K562 (cell line): ENCODE results near the gene AMDHD2. TPM values are rescaled to one million over a fixed set of nuclear protein-coding genes. Genes with fewer than 3 reads are reported as not detected.

ENCODE experiments used
- ATF6 ChIP-seq: sonication (generic); formaldehyde crosslinking; IDR thresholded peaks from 2 replicates; pipeline ENCODE4 v1.4.0; 2020; ENCODE audit warnings: mild to moderate bottlenecking, missing genetic modification reagents
- CCNT2 ChIP-seq: IDR thresholded peaks from 2 replicates; pipeline ENCODE4 v1.6.1; 2011; ENCODE audit warnings: borderline replicate concordance, low read depth, mild to moderate bottlenecking, moderate library complexity, mixed read lengths, low read length; ENCODE audit not compliant: insufficient read length; ENCODE audit errors: extremely low read depth
- ETV5 ChIP-seq: sonication (generic); formaldehyde crosslinking; IDR thresholded peaks from 2 replicates; pipeline ENCODE4 v1.4.0; 2020; ENCODE audit warnings: low read depth, mild to moderate bottlenecking, missing genetic modification reagents
- FOXP4 ChIP-seq: sonication (generic); formaldehyde crosslinking; IDR thresholded peaks from 2 replicates; pipeline ENCODE4 v1.8.0; 2022; ENCODE audit warnings: mild to moderate bottlenecking, missing genetic modification reagents, borderline replicate concordance
- HDAC6 ChIP-seq: IDR thresholded peaks from 2 replicates; pipeline ENCODE4 v1.6.1; 2012; ENCODE audit warnings: low read depth, mild to moderate bottlenecking, control low read depth, inconsistent platforms, low read length, moderate library complexity
- IRF2 ChIP-seq: sonication (generic); formaldehyde crosslinking; IDR thresholded peaks from 2 replicates; pipeline ENCODE4 v1.8.1; 2022; ENCODE audit warnings: mild to moderate bottlenecking, missing genetic modification reagents
- MYC ChIP-seq, 2 experiments: fragments of 250-450 bp in 1 of 2; sonication (Bioruptor Pico) in 1 of 2; IDR thresholded peaks; 2 replicates each; pipeline versions ENCODE4 v1.5.1 to v1.6.1; 2012 to 2021; ENCODE audit warnings: low read depth in 2 of 2, borderline replicate concordance in 1 of 2, improper control_type of control experiment in 1 of 2, low read length in 1 of 2, mild to moderate bottlenecking in 1 of 2, moderate library complexity in 1 of 2
- NFRKB ChIP-seq: fragments of 450-650 bp; IDR thresholded peaks from 2 replicates; pipeline ENCODE4 v1.6.1; 2016; ENCODE audit warnings: low read depth
- RBM22 ChIP-seq: fragments of 200-400 bp; formaldehyde crosslinking; IDR thresholded peaks from 2 replicates; pipeline ENCODE4 v1.6.1; 2018; ENCODE audit warnings: low read length, low read depth; ENCODE audit not compliant: poor library complexity, severe bottlenecking
- SMAD4 ChIP-seq: fragments of 250-450 bp; sonication (Bioruptor Pico); conservative IDR thresholded peaks from 2 replicates; pipeline ENCODE4 v1.8.0; 2021; ENCODE audit warnings: inconsistent platforms, mild to moderate bottlenecking, moderate library complexity
- ZNF695 ChIP-seq: fragments of 450-650 bp; formaldehyde crosslinking; IDR thresholded peaks from 2 replicates; pipeline ENCODE4 v1.4.0; 2020; ENCODE audit warnings: mild to moderate bottlenecking, moderate library complexity
- polyA plus RNA-seq, 8 experiments: library from polyadenylated mRNA; depleted of rRNA in 4 of 8; stranded (reverse) in 5 of 8; unstranded in 3 of 8; fragments of >200 nt; fragmentation: Nextera tagmentation in 2 of 8; fragmentation: Illumina TruSeq in 1 of 8; extraction: Ambion mirVana in 2 of 8; extraction: Trizol in 1 of 8; gene quantifications; 2 replicates each; pipeline versions ENCODE4 v1.2.1 to v1.2.3, GENCODE V29; 2011 to 2014; ENCODE audit warnings: inconsistent platforms in 1 of 8, missing spikeins in 1 of 8
- total RNA-seq, 7 experiments: library from RNA; depleted of rRNA in 6 of 7; stranded (reverse); fragments of >200 nt in 6 of 7; fragmentation: Illumina TruSeq in 2 of 7; extraction: Trizol in 2 of 7; gene quantifications; 2 replicates each; pipeline versions ENCODE4 v1.2.1 to v1.2.3, GENCODE V29; 2011 to 2021; ENCODE audit warnings: low replicate concordance in 1 of 7
- TF ChIP-seq, protein P1 (sequence below), 2 experiments: IDR thresholded peaks; 2 replicates each; pipeline ENCODE4 v1.6.1; 2011; ENCODE audit warnings: borderline replicate concordance in 1 of 2, control low read depth in 1 of 2, low read depth in 1 of 2, low read length in 1 of 2, mild to moderate bottlenecking in 1 of 2, mixed read lengths in 1 of 2, moderate library complexity in 1 of 2; ENCODE audit not compliant: insufficient read depth in 1 of 2, insufficient read length in 1 of 2, poor library complexity in 1 of 2, severe bottlenecking in 1 of 2; ENCODE audit errors: extremely low read depth in 1 of 2
- TF ChIP-seq, protein P2 (sequence below): sonication (generic); formaldehyde crosslinking; IDR thresholded peaks from 2 replicates; pipeline ENCODE4 v1.5.0; 2020; ENCODE audit warnings: missing genetic modification reagents
- TF ChIP-seq, protein P3 (sequence below): fragments of 450-650 bp; formaldehyde crosslinking; IDR thresholded peaks from 2 replicates; pipeline ENCODE4 v1.4.0; 2020; ENCODE audit warnings: mild to moderate bottlenecking, mixed read lengths

Gene AMDHD2
- total and polyA plus RNA-seq, 9 of the 15 experiments (the other 6 are each of a cell fraction or from before 2014, with no cell fraction given): 0.38 to 56.9 (median 18.3) TPM; not detected in 1

DNA sequence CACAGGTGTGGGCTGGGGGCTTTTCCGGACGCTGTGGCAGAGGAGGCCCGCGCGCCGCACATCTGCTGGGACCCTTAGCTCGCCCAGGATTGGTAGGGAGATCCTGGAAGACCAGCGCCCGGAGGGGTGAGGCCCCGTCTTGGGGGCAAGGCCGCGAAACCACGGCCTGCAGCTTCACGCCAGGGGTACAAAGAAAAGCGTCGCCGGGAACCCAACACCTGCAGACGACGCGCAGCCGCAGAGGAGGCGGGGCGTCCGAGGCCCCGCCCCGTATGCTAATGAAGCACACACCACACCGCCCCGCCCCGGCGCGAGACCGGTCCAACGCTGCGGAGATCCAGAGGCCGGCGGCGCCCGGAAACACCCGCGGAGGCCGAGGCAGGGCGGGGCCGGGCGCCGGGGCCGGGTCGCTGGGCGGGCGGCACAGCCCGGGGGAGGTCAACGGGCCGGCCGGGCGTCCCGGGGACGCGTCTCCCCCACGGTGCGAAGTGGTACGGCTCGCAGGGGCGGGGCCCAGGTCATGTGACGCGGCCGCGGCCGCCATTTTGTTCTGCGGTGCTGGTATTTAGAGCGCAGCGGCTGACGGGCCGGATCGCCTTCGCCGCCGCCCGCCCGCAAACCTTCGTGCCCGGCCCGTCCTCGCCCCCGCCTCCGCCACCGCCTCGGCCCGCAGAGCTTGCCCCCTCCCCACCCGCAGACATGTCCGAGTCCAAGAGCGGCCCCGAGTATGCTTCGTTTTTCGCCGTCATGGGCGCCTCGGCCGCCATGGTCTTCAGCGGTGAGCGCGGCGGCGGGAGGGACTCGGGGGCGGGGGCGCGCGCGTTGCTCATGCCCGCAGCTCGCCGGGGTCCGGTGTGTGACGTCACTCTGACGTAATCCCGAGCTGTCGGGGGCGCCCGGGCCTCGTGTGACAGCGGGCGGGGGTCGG, 6.5 kb upstream of the AMDHD2 start, which contains the start of gene ATP6V0C (continued):
- TF ChIP-seq, protein P1, sequence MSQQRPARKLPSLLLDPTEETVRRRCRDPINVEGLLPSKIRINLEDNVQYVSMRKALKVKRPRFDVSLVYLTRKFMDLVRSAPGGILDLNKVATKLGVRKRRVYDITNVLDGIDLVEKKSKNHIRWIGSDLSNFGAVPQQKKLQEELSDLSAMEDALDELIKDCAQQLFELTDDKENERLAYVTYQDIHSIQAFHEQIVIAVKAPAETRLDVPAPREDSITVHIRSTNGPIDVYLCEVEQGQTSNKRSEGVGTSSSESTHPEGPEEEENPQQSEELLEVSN (IDR thresholded peaks at IDR 0.05; ENCODE audit: borderline replicate concordance in 1 of 2, extremely low read depth in 1 of 2, insufficient read depth in 1 of 2, insufficient read length in 1 of 2, low read depth in 1 of 2, low read length in 1 of 2, poor library complexity in 1 of 2, severe bottlenecking in 1 of 2): peak; percentile 13 to 70
- TF ChIP-seq NFRKB: peak; percentile 69
- TF ChIP-seq HDAC6: no peak
- TF ChIP-seq ETV5 (CRISPR knock-in tag): no peak
- peak; percentile 60; the same call in 1 of the 2 replicates for TF ChIP-seq FOXP4 (CRISPR knock-in tag)
- TF ChIP-seq ATF6 (CRISPR knock-in tag): no peak
- no peak for TF ChIP-seq ZNF695 (CRISPR knock-in tag)
- TF ChIP-seq, protein P2, sequence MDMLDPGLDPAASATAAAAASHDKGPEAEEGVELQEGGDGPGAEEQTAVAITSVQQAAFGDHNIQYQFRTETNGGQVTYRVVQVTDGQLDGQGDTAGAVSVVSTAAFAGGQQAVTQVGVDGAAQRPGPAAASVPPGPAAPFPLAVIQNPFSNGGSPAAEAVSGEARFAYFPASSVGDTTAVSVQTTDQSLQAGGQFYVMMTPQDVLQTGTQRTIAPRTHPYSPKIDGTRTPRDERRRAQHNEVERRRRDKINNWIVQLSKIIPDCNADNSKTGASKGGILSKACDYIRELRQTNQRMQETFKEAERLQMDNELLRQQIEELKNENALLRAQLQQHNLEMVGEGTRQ (CRISPR knock-in tag): peak; percentile 95
- TF ChIP-seq, protein P3, sequence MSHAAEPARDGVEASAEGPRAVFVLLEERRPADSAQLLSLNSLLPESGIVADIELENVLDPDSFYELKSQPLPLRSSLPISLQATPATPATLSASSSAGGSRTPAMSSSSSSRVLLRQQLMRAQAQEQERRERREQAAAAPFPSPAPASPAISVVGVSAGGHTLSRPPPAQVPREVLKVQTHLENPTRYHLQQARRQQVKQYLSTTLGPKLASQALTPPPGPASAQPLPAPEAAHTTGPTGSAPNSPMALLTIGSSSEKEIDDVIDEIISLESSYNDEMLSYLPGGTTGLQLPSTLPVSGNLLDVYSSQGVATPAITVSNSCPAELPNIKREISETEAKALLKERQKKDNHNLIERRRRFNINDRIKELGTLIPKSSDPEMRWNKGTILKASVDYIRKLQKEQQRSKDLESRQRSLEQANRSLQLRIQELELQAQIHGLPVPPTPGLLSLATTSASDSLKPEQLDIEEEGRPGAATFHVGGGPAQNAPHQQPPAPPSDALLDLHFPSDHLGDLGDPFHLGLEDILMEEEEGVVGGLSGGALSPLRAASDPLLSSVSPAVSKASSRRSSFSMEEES (CRISPR knock-in tag): peak; percentile 97
- peak; percentile 94 for TF ChIP-seq CCNT2
- no peak; the same call in 1 of the 2 replicates for TF ChIP-seq IRF2 (CRISPR knock-in tag)
- TF ChIP-seq MYC (IDR thresholded peaks at IDR 0.05; ENCODE audit: low read depth, low read length): peak; percentile 14; the same call in 1 of the 2 replicates
- TF ChIP-seq MYC (CRISPR knock-in tag; IDR thresholded peaks at IDR 0.05; ENCODE audit: borderline replicate concordance, low read depth): no peak
- 0 out of 2 replicates have a peak, but pooled peaks have one; percentile 51 for TF ChIP-seq SMAD4
- peak; percentile 63 for TF ChIP-seq RBM22
